Adipocyte (in vitro differentiated cells): ENCODE measurements around the gene NEU4.

Source experiments
- DNase-seq: peaks from one replicate; pipeline ENCODE4 v3.0.0-alpha.2; 2015; ENCODE audit warnings: low read depth
- H3K27me3 ChIP-seq: replicated peaks from 2 replicates; pipeline ENCODE4 v1.7.0; 2013; ENCODE audit warnings: mild to moderate bottlenecking, low read length, moderate library complexity; ENCODE audit not compliant: control insufficient read depth, insufficient read depth
- H3K36me3 ChIP-seq: 2 replicates; pipeline ENCODE4 v1.7.0; 2013; ENCODE audit warnings: low read length, mild to moderate bottlenecking, moderate library complexity; ENCODE audit not compliant: control insufficient read depth, insufficient read depth, severe bottlenecking
- H3K4me1 ChIP-seq: 2 replicates; pipeline ENCODE4 v1.7.0; 2013; ENCODE audit warnings: mild to moderate bottlenecking, low read length, moderate library complexity; ENCODE audit not compliant: control insufficient read depth, insufficient read depth
- H3K4me3 ChIP-seq: 2 replicates; pipeline ENCODE4 v1.7.0; 2013; ENCODE audit warnings: mild to moderate bottlenecking, low read length, moderate library complexity
- H3K9ac ChIP-seq: 2 replicates; pipeline ENCODE4 v1.7.0; 2013; ENCODE audit warnings: mild to moderate bottlenecking, low read length, moderate library complexity
- H3K9me3 ChIP-seq: 2 replicates; pipeline ENCODE4 v1.7.0; 2013; ENCODE audit warnings: mild to moderate bottlenecking, low read length, moderate library complexity; ENCODE audit not compliant: control insufficient read depth

NEU4 gene

DNA sequence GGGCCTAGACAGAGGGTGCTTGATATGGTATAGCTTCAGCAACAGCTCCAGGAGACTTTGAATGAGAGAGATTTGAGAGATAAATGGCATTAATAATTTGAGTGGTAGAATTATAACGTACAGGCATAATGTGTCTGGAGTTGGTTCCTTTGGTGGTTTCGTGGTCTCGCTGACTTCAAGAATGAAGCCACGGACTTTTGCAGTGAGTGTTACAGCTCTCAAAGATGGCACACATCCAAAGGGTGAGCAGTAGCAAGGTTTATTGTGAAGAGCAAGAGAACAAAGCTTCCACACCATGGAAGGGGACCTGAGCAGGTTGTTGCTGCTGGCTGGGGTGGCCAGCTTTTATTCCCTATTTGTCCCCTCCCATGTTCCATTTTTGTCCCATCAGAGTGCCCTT lies 26.6 kb downstream of the NEU4 start:
- Histone ChIP-seq H3K9ac (no peak overlapping the region), H3K36me3 (no peaks in the 10 kb centered on the region)
- no peak for DNase-seq

DNA sequence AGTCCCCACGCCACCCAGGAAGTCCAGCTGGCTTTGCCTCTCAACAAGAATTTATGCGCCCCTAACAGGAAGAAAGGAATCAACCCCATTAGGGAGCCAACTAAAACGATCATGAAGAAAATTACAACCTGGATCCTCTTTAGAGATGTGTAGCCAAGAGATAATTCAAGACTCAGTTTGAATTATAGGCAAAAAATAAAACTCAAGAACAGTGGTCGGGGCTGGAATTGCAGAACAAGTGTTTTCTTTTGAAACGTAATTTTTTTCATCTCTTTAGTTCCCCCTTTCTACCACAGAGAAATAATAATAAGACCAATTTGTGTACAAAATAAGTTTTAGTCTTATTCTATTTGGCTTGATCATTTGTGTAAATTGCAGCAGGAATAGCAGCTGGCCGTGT lies 27.3 kb downstream of the NEU4 start:
- no peaks in the 10 kb centered on the region for H3K4me1 ChIP-seq
- peaks cover 5% of the 10 kb centered on the region for H3K9me3 ChIP-seq
- H3K27me3 ChIP-seq = peaks cover 46% of the 10 kb centered on the region
- no peak overlapping the region for H3K9ac ChIP-seq
- no peaks in the 10 kb centered on the region for H3K36me3 ChIP-seq
- H3K4me3 ChIP-seq = no peak overlapping the region
- DNase-seq = no peak

More for the DNA sequence above, 26.6 kb downstream of the NEU4 start:
- H3K9me3 ChIP-seq = peaks cover 11% of the 10 kb centered on the region
- no peaks in the 10 kb centered on the region for H3K4me1 ChIP-seq
- peaks cover 52% of the 10 kb centered on the region for H3K27me3 ChIP-seq
- H3K4me3 ChIP-seq = no peak overlapping the region

DNA sequence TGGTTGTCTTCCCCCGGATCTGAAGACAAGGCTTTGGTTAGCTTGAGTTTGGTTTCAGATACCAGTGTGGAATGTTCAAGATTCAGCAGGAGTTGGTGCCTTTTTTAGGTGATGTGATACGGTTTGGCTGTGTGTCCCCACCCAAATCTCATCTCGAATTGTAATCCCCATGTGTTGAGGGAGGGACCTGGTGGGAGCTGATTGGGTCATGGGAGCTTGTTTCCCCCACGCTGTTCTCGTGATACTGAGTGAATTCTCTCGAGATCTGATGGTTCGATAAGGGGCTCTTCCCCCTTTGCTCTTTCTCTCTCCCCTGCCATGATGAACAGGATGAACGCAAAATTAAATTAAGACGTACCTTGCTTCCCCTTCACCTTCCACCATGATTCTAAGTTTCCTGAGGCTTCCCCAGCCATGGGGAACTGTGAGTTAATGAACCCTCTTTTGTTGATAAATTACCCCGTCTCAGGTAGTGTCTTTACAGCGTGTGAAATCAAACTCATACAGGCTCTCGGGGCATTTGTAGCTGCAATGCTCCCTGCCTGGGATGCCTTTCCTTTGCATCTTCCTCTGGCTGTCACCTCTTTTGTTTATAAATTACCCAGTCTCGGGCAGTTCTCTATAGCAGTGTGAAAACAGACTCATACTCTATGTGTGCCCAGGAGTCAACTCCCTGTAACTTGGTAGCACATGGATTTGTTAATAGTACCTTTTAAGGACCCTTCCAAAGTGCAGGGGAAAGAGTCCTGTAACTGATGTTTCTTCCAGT lies 28.4 kb downstream of the NEU4 start:
- no peak overlapping the region for H3K4me3 ChIP-seq
- no peaks in the 10 kb centered on the region for H3K36me3 ChIP-seq
- peaks cover 40% of the 10 kb centered on the region for H3K27me3 ChIP-seq
- no peaks in the 10 kb centered on the region for H3K9me3 ChIP-seq
- no peak overlapping the region for H3K9ac ChIP-seq
- no peaks in the 10 kb centered on the region for H3K4me1 ChIP-seq
- DNase-seq = no peak

DNA sequence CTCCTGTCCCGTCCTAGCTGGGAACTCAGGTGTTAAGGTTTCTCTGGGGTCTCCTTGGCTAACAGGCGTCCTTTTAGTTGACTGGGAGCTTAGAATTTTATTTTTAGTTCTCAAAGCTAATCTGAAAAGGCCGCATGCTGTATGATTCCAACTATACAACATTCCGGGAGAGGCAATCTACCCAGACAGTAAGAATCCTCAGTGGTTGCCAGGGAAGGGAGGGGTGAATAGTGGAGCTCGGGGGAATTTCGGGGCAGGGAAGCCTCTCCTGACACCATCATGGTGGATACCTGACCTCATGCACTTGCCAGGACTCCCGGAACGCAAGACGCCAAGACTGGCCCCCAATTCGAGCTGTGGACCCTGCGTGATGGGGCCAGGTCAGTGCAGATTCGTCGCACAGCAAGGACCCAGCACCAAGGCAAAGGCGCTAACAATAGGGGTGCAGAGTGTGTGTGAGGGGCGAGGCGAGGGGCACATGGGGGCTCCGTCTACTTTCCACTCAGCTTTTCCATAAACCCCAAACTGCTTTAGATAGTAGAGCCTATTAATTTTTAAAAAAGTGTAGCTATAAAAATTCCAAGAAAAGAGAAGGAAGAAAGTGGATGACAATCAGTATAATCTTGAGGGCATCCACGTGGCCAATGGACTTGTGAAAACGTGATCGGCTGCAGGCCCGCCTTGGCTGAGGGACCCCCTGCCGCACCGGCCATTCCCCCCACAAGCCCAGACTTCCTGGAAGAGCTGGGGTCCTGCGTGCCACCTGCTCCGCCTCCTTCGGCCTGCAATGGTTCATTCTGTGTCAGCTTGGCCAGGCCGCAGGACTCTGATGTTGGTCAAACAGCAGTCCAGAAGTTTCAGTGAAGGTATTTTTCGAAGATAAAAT lies 32.4 kb downstream of the NEU4 start:
- DNase-seq = no peak
- Histone ChIP-seq H3K27me3 (peaks cover 34% of the 10 kb centered on the region), H3K36me3 (no peaks in the 10 kb centered on the region), H3K4me3 (no peak overlapping the region), H3K9ac (no peak overlapping the region), H3K9me3 (no peaks in the 10 kb centered on the region), H3K4me1 (peaks cover 4% of the 10 kb centered on the region)

DNA sequence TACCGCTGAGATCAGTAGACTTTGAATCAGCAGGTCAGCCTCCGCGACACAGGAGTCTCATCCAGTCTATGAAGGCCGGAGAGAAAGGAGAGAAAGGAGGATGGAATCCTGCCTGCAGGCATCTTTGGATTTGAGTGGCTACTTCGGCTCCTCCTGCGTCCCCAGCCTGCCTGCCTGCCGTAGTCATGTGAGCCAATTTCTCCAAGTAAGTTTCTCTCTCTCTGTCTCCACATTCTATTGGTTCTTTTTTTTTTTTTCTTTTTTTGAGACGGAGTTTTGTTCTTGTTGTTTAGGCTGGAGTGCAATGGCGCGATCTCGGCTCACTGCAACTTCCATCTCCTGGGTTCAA lies 33.0 kb downstream of the NEU4 start:
- Histone ChIP-seq H3K9me3 (no peaks in the 10 kb centered on the region), H3K36me3 (no peaks in the 10 kb centered on the region), H3K4me1 (peaks cover 4% of the 10 kb centered on the region), H3K4me3 (no peak overlapping the region), H3K27me3 (peaks cover 28% of the 10 kb centered on the region), H3K9ac (no peak overlapping the region)
- no peak for DNase-seq

DNA sequence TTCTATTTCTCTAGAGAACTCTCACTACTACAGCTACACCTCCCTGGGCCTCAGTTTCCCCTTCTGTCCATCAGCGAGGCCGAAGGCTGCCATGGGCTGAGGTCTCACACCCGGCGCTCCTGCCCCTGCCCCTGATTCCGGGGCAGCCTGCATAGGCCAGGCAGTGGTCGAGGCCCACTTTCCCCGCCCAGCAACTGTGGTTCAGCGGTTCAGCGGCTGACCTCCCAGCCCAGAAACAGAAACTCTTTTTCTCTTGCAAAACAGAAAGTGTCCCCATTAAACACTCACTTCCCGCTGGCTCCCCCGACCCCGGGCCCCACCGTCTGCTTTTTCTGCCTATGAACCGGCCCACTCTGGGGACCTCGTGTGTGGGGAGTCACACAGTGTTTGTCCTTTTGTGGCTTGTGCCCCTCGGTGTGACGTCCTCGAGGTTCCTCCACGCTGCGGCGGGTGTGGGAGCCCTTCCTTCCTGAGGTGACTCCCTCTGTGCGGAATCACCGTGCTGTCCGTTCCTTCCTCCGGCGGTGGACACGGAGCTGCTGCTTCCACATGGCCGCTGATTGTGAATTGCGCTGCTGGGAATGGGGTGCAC lies 33.7 kb downstream of the NEU4 start:
- Histone ChIP-seq H3K36me3 (no peaks in the 10 kb centered on the region), H3K4me3 (no peak overlapping the region), H3K27me3 (peaks cover 21% of the 10 kb centered on the region), H3K9ac (no peak overlapping the region), H3K9me3 (no peaks in the 10 kb centered on the region), H3K4me1 (peaks cover 4% of the 10 kb centered on the region)
- no peak for DNase-seq

DNA sequence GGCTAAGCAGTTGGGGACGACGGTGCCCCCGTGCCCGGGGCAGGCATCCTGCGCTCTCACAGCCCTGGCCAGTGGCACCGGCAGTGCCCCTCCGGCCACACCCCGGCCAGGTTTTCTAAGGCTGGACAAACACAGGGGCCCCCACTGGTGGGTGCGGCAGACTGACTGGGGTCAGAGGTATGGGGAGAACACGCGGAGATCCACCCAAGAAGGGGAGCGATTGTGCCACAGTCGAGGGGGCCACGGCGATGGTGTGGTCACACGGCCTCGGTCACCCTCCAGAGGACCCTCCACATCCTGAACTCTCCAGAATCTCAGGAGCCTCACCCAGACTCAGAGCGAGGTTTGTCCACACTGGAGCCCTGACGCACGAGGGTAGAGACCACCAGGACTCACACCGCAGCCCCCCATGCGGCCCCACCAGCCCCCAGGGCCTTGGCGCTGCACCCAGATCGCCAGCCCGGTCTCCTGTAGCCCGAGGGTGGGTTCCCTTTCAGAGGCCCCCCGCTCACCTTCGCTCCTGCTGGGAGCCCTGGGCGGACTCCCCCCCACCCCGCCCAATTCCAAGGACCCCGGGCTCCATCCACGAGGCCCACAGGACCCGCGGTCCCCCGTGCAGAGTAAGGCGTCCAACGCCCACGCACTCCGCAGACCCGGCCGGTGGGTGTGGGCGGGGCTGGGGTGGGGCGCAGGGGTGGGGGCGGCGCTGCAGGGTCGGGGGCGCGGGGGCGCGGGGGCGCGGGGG lies 34.5 kb downstream of the NEU4 start:
- Histone ChIP-seq H3K9me3 (no peaks in the 10 kb centered on the region), H3K4me3 (no peak overlapping the region), H3K27me3 (peaks cover 13% of the 10 kb centered on the region), H3K36me3 (no peaks in the 10 kb centered on the region), H3K9ac (no peak overlapping the region), H3K4me1 (peaks cover 4% of the 10 kb centered on the region)
- DNase-seq = no peak

DNA sequence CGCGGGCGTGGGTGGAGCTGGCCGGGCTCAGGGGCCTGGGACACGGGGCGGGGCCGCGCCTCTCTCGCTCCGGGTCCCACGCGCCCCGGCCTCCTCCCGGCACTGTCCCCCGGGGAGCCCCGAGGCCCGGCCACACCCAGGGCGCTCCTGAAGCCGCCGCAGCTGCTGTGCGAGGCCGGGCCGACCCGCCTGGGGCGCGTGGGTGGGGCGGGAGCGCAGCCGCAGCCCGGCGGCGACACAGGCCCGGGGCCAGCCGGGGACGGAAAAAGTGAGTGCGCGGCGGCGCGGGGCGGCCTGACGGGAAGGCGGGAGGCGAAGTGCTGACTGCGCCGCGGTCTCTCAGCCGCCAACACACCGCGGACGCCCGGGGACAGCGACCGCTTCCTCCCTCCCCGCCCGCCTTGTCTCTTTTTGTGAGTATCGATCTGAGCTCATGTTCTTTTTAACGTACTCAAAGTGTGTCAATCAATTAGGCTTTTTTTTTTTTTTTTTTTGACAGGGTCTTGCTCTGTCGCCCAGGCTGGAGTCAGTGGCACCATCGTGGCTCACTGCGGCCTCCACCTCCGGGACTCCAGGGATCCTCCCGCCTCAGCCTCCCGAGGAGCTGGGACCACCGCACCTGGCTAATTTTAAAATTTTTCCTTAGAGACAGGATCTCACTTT lies 35.2 kb downstream of the NEU4 start:
- Histone ChIP-seq H3K9ac (peak overlapping the region; percentile 72), H3K4me3 (peak overlapping the region; percentile 70), H3K27me3 (peaks cover 10% of the 10 kb centered on the region), H3K36me3 (no peaks in the 10 kb centered on the region), H3K4me1 (peaks cover 4% of the 10 kb centered on the region), H3K9me3 (no peaks in the 10 kb centered on the region)
- DNase-seq = peak; percentile 93

DNA sequence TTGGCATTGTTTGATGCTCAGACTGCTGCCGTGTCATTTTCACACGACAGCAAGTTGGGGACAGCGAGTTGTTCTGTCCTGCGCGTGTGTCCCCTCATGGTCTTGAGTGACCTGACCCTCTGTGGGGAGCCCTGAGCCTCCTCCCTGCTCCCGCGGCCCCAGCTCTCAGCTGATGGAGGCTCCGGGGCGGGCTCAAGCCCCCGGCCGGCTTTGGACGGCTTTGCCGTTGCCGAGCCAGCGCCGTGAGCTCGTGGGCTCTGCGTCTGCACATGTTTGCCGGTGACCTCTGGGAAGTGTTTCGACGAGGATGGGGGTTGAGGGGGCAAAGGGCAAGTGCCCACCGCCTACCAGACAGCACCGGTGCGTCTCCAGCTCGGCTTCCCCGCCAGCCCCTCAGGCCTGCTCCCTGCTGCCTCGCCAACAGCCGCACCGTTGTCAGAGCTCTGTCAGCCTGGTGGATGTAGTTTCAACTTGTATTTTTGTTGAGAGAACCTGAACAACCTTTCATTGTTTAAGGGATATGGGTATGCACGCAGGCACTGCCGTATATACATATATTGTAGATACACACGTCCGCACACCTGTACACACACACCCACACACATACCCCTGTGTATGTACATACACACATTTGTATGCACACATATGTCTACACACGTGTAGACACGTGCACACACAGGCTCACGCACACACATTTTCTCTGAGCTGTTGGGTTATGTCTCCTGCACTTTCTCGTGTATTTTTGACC lies 36.0 kb downstream of the NEU4 start:
- peak overlapping the region; percentile 72 for H3K9ac ChIP-seq
- no peaks in the 10 kb centered on the region for H3K9me3 ChIP-seq
- DNase-seq = no peak
- H3K4me1 ChIP-seq = peaks cover 4% of the 10 kb centered on the region
- H3K4me3 ChIP-seq = no peak overlapping the region
- H3K36me3 ChIP-seq = no peaks in the 10 kb centered on the region
- peaks cover 10% of the 10 kb centered on the region for H3K27me3 ChIP-seq

DNA sequence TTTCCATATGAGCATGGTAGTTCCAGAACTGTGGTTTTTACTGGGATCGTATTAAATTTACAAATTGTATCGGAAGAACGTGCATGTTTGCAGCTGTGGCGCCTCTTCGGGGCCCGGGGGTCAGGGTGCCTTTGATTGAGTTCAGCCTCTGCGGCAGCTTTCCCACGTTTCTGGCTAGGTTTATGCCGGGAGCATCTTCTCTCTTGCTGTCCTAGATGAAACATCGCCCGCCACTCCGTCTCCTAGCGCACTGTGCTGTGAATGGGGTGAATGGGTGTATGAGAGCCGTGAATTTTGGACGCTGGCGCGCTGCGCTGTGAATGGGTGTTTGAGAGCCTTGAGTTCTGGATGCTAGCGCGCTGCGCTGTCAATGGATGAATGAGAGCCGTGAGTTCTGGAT lies 37.4 kb downstream of the NEU4 start:
- Histone ChIP-seq H3K9ac (no peak overlapping the region), H3K9me3 (no peaks in the 10 kb centered on the region), H3K36me3 (no peaks in the 10 kb centered on the region), H3K4me1 (peaks cover 4% of the 10 kb centered on the region), H3K27me3 (peaks cover 17% of the 10 kb centered on the region), H3K4me3 (no peak overlapping the region)
- DNase-seq = no peak
